G401.6 (cell line): ENCODE results near the gene SCAF4.
"Not testable (repeated sequence)": the region's sequence is repeated elsewhere in the genome, so short reads cannot be mapped to it uniquely, and the experiment has no call there.

ENCODE experiments used
- FAIRE-seq: peaks from 2 replicates; lab custom pipeline; 2012; peaks lifted over from hg19 to GRCh38; lab: Jason Lieb, UNC

Gene SCAF4

GRCh38 chr21:31668651-31669491 lies 63.0 kb downstream of the SCAF4 start:
- FAIRE-seq, result no peak

GRCh38 chr21:31667639-31668038 lies 64.3 kb downstream of the SCAF4 start:
- no peak for FAIRE-seq

GRCh38 chr21:31667132-31667531 lies 64.8 kb downstream of the SCAF4 start:
- no peak for FAIRE-seq

GRCh38 chr21:31666445-31667010 lies 65.4 kb downstream of the SCAF4 start:
- FAIRE-seq, result no peak

- not testable (repeated sequence) for FAIRE-seq
Observed at GRCh38 chr21:31665869-31666268, 66.0 kb downstream of the SCAF4 start.

GRCh38 chr21:31665397-31665796 lies 66.5 kb downstream of the SCAF4 start:
- FAIRE-seq, result no peak

- FAIRE-seq, result no peak
Observed at GRCh38 chr21:31663584-31664249, 68.2 kb downstream of the SCAF4 start.

- FAIRE-seq, result no peak
Observed at GRCh38 chr21:31660591-31660990, 71.3 kb downstream of the SCAF4 start.

GRCh38 chr21:31660259-31660565 lies 71.7 kb downstream of the SCAF4 start:
- FAIRE-seq, result no peak

- FAIRE-seq, result peak; percentile 69
Observed at GRCh38 chr21:31659536-31660258, 72.2 kb downstream of the SCAF4 start, which contains the start of gene SOD1. Gene SOD1, plus strand, starts transcription at chr21:31659693. Its CDS starts 77 bp downstream, at chr21:31659770.

GRCh38 chr21:31659286-31659535 lies 72.7 kb downstream of the SCAF4 start:
- no peak for FAIRE-seq

- no peak for FAIRE-seq
Observed at GRCh38 chr21:31658053-31658452, 73.9 kb downstream of the SCAF4 start.

- FAIRE-seq, result no peak
Observed at GRCh38 chr21:31656199-31657095, 75.5 kb downstream of the SCAF4 start.

GRCh38 chr21:31654821-31655580 lies 76.9 kb downstream of the SCAF4 start:
- not testable (repeated sequence) for FAIRE-seq

GRCh38 chr21:31654340-31654739 lies 77.6 kb downstream of the SCAF4 start:
- no peak for FAIRE-seq

- not testable (repeated sequence) for FAIRE-seq
Observed at GRCh38 chr21:31651491-31651890, 80.4 kb downstream of the SCAF4 start.

- FAIRE-seq, result no peak
Observed at GRCh38 chr21:31650930-31651329, 81.0 kb downstream of the SCAF4 start.

- FAIRE-seq, result no peak
Observed at GRCh38 chr21:31647650-31648049, 84.3 kb downstream of the SCAF4 start.

GRCh38 chr21:31644643-31645042 lies 87.3 kb downstream of the SCAF4 start:
- no peak for FAIRE-seq

- FAIRE-seq, result no peak
Observed at GRCh38 chr21:31641416-31641922, 90.4 kb downstream of the SCAF4 start.

GRCh38 chr21:31636874-31637273 lies 95.0 kb downstream of the SCAF4 start:
- no peak for FAIRE-seq
